Right atrium auricular region (tissue), 2 donors: ENCODE results near the gene NDUFC2. TPM values are rescaled to one million over a fixed set of nuclear protein-coding genes. Genes with fewer than 3 reads are reported as not detected.

Experiments used
- DNase-seq: peaks from one replicate; pipeline ENCODE4 v3.0.0-alpha.2; 2019; ENCODE audit warnings: low spot score
- H3K27ac ChIP-seq, 2 donors: fragments of 200-600 bp; sonication (generic); 1 replicate in 1 of 2; 2 replicates in 1 of 2; pipeline ENCODE4 v1.5.1; 2016 to 2019
- H3K27me3 ChIP-seq, 2 donors: fragments of 200-600 bp; sonication (generic); one replicate each; pipeline versions ENCODE4 v1.5.1 to v1.6.0; 2017 to 2019
- H3K36me3 ChIP-seq: fragments of 200-600 bp; sonication (generic); one replicate; pipeline ENCODE4 v1.5.1; 2016
- H3K4me1 ChIP-seq, 2 donors: fragments of 200-600 bp; sonication (generic); one replicate each; pipeline versions ENCODE4 v1.5.1 to v1.6.0; 2017 to 2019
- H3K4me3 ChIP-seq, 2 donors: fragments of 200-600 bp; sonication (generic); 1 replicate in 1 of 2; 2 replicates in 1 of 2; pipeline ENCODE4 v1.5.1; 2017 to 2019; ENCODE audit warnings: mild to moderate bottlenecking in 1 of 2, moderate library complexity in 1 of 2
- H3K9me3 ChIP-seq, 2 donors: fragments of 200-600 bp; sonication (generic); one replicate each; pipeline ENCODE4 v1.5.1; 2019
- CTCF ChIP-seq, 2 donors: fragments of 200-600 bp; sonication (generic); IDR thresholded peaks; one replicate each; pipeline ENCODE4 v1.5.1; 2019; ENCODE audit warnings: antibody characterized with exemption in 2 of 2
- total RNA-seq, 2 donors: library from RNA; depleted of rRNA; stranded (reverse); fragments of >200 nt; gene quantifications; one replicate each; pipeline ENCODE4 v1.1.0, GENCODE V29; 2016

Gene NDUFC2
- total RNA-seq, 2 donors from 2014 or later = 154 to 163 TPM

- DNase-seq = no peak
- H3K4me1 ChIP-seq = no peaks in the 10 kb centered on the region
- H3K4me3 ChIP-seq = no peak overlapping the region
- H3K36me3 ChIP-seq = peaks cover 18% of the 10 kb centered on the region
- no peak for TF ChIP-seq CTCF (IDR thresholded peaks at IDR 0.05)
- no peak overlapping the region for H3K27ac ChIP-seq
- no peaks in the 10 kb centered on the region for H3K27me3 ChIP-seq
- no peaks in the 10 kb centered on the region for H3K9me3 ChIP-seq
Measured at GRCh38 chr11:78067704-78068103, 12.0 kb downstream of the NDUFC2 start.

- peaks cover 0 to 4% of the 10 kb centered on the region in 2 donors for H3K4me1 ChIP-seq
- no peaks in the 10 kb centered on the region for H3K9me3 ChIP-seq
- no peaks in the 10 kb centered on the region for H3K27me3 ChIP-seq
- no peak for DNase-seq
- H3K27ac ChIP-seq = no peak overlapping the region
- no peak overlapping the region for H3K4me3 ChIP-seq
- H3K36me3 ChIP-seq = peaks cover 13% of the 10 kb centered on the region
- no peak for TF ChIP-seq CTCF (IDR thresholded peaks at IDR 0.05)
Measured at GRCh38 chr11:78066471-78066870, 13.2 kb downstream of the NDUFC2 start.

GRCh38 chr11:78065203-78065602 lies 14.5 kb downstream of the NDUFC2 start:
- Histone ChIP-seq H3K27ac (no peak overlapping the region), H3K4me3 (no peak overlapping the region), H3K4me1 (peaks cover 0 to 10% of the 10 kb centered on the region in 2 donors), H3K36me3 (peaks cover 1% of the 10 kb centered on the region), H3K27me3 (no peaks in the 10 kb centered on the region), H3K9me3 (no peaks in the 10 kb centered on the region)
- no peak for TF ChIP-seq CTCF (IDR thresholded peaks at IDR 0.05)
- DNase-seq = no peak

- H3K27ac ChIP-seq = no peak within 1 kb of the TSS
- DNase-seq = no peak
- no peak within 1 kb of the TSS for H3K4me3 ChIP-seq
- H3K27me3 ChIP-seq = no peaks in the 10 kb centered on the region
- TF ChIP-seq CTCF (IDR thresholded peaks at IDR 0.05) = no peak
- H3K4me1 ChIP-seq = peaks cover 0 to 10% of the 10 kb centered on the region in 2 donors
- H3K36me3 ChIP-seq = no peaks in the 10 kb centered on the region
- no peaks in the 10 kb centered on the region for H3K9me3 ChIP-seq
Measured at GRCh38 chr11:78063440-78064181, 16.1 kb downstream of the NDUFC2 start, which contains the start of gene THRSP. Gene THRSP, plus strand, starts transcription at chr11:78063861. Its CDS starts 21 bp downstream, at chr11:78063882.

- no peak for TF ChIP-seq CTCF (IDR thresholded peaks at IDR 0.05)
- H3K27ac ChIP-seq = no peak overlapping the region
Measured at GRCh38 chr11:78062671-78063070, 17.0 kb downstream of the NDUFC2 start.

GRCh38 chr11:78061921-78062311 lies 17.7 kb downstream of the NDUFC2 start:
- no peaks in the 10 kb centered on the region for H3K36me3 ChIP-seq

More at GRCh38 chr11:78062671-78063070, 17.0 kb downstream of the NDUFC2 start:
- Histone ChIP-seq H3K9me3 (no peaks in the 10 kb centered on the region), H3K4me1 (peaks cover 0 to 10% of the 10 kb centered on the region in 2 donors), H3K27me3 (no peaks in the 10 kb centered on the region), H3K36me3 (no peaks in the 10 kb centered on the region), H3K4me3 (no peak overlapping the region)
- DNase-seq = no peak

More at GRCh38 chr11:78061921-78062311, 17.7 kb downstream of the NDUFC2 start:
- no peak for DNase-seq
- H3K27me3 ChIP-seq = no peaks in the 10 kb centered on the region
- no peak overlapping the region for H3K4me3 ChIP-seq
- H3K9me3 ChIP-seq = no peaks in the 10 kb centered on the region
- no peak for TF ChIP-seq CTCF (IDR thresholded peaks at IDR 0.05)
- no peak overlapping the region for H3K27ac ChIP-seq
- H3K4me1 ChIP-seq = peaks cover 0 to 10% of the 10 kb centered on the region in 2 donors
